ENCODE measurements around the gene CDH4. TPM values are rescaled to one million over a fixed set of nuclear protein-coding genes. Genes with fewer than 3 reads are reported as not detected.

CDH4 gene
- polyA plus RNA-seq, 4 donors: 0.09 to 4.1 (median 0.25) TPM

DNA sequence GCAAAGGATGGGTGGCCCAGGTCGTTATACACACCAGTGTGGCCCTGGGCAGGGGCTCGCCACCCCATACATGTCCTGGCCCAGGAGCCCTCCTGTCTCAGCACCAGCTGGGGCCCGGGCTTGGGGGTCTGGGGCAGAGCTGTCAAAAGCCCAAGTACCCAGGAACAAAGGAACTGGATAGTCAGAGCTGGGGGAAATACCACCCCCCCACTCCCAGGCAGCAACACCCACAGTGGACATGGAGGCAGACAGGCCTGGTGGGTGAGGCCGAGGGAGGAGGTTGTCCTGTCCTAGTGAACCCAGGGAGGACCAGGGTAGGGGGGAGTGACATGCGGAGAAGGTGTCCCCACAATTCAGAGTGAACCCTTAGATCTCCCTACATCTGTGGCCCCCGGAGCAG lies 406.5 kb downstream of the CDH4 start:
- no peak overlapping the region for H3K27ac ChIP-seq (ENCODE audit: low read depth in 1 of 3, low read length in 2 of 3)
- no peaks in the 10 kb centered on the region for H3K4me1 ChIP-seq (ENCODE audit: control insufficient read depth in 3 of 3, insufficient read depth in 2 of 3, low read depth in 1 of 3, low read length in 2 of 3)
- no peaks in the 10 kb centered on the region for H3K27me3 ChIP-seq (ENCODE audit: control insufficient read depth in 3 of 3, insufficient read depth in 3 of 3, low read length in 3 of 3)
- WGBS, 3 donors: 77 to 87% (median 78%) methylated on average over 6 of the region's 6 CpGs
- H3K4me3 ChIP-seq (ENCODE audit: low read depth in 1 of 3, low read length in 3 of 3): no peak overlapping the region
- DNase-seq (no peak), FAIRE-seq (no peak)
- H3K36me3 ChIP-seq (ENCODE audit: control insufficient read depth in 3 of 3, insufficient read depth in 2 of 3, low read depth in 1 of 3, low read length in 3 of 3): no peaks in the 10 kb centered on the region
- H3K9me3 ChIP-seq (ENCODE audit: control insufficient read depth in 2 of 2, insufficient read depth in 1 of 2, low read depth in 1 of 2, low read length in 1 of 2): no peaks in the 10 kb centered on the region

DNA sequence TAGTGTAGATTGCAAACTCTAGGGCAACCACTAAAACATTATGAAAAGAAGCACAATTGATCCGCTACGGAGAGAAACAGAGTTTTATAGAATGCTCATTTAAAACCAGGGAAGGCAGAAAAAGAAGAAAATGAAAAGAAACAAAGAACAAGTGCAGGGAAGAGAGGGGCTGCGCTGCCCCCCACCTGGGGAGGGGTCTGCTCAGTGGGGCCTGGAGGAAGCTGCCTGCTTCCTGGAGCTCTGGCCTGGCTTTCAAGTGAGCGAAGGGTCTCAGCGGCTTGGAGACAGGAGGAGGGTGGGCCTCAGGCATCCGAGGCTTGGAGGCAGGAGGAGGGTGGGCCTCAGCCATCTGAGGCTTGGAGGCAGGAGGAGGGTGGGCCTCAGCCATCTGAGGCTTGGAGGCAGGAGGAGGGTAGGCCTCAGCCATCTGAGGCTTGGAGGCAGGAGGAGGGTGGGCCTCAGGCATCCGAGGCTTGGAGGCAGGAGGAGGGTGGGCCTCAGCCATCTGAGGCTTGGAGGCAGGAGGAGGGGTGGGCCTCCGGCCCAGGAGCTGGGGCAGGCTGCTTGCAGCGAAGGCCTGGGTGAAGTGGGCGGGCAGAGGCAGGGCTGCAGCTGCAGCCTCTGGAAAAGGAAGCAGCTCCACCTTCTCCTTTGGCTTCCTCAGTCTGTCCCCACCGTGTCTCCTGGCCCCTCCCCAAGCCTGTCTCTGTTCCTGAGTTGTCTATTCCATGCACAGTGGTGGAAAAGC lies 407.4 kb downstream of the CDH4 start:
- H3K4me3 ChIP-seq (ENCODE audit: low read depth in 1 of 3, low read length in 3 of 3): no peak overlapping the region
- H3K4me1 ChIP-seq (ENCODE audit: control insufficient read depth in 3 of 3, insufficient read depth in 2 of 3, low read depth in 1 of 3, low read length in 2 of 3): no peaks in the 10 kb centered on the region
- WGBS, 3 donors: 41 to 61% (median 56%) methylated on average over 10 to 11 of the region's 11 CpGs
- DNase-seq: no peak
- H3K27me3 ChIP-seq (ENCODE audit: control insufficient read depth in 3 of 3, insufficient read depth in 3 of 3, low read length in 3 of 3): no peaks in the 10 kb centered on the region
- FAIRE-seq: no peak
- no peaks in the 10 kb centered on the region for H3K36me3 ChIP-seq (ENCODE audit: control insufficient read depth in 3 of 3, insufficient read depth in 2 of 3, low read depth in 1 of 3, low read length in 3 of 3)
- no peaks in the 10 kb centered on the region for H3K9me3 ChIP-seq (ENCODE audit: control insufficient read depth in 2 of 2, insufficient read depth in 1 of 2, low read depth in 1 of 2, low read length in 1 of 2)
- H3K27ac ChIP-seq (ENCODE audit: low read depth in 1 of 3, low read length in 2 of 3): no peak overlapping the region

DNA sequence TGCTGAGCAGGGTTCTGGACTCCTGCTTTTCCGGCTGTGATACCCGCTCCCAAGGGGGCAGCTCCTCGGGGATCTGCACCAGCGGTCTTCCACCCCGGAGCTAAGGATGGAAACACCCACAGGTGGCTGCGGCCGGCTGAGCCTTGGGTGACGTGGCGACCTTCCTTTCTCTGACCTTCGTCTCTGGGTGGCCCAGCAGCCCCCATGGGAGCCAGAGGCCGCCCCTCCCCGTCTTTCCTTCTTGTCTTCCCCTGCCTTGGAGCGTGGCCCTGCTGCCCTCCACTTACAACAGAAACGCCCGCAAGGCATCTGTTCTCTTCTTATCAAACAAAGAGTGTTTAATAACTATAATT lies 407.9 kb downstream of the CDH4 start:
- no peak overlapping the region for H3K4me3 ChIP-seq (ENCODE audit: low read depth in 1 of 3, low read length in 3 of 3)
- H3K36me3 ChIP-seq (ENCODE audit: control insufficient read depth in 3 of 3, insufficient read depth in 2 of 3, low read depth in 1 of 3, low read length in 3 of 3): no peaks in the 10 kb centered on the region
- no peaks in the 10 kb centered on the region for H3K4me1 ChIP-seq (ENCODE audit: control insufficient read depth in 3 of 3, insufficient read depth in 2 of 3, low read depth in 1 of 3, low read length in 2 of 3)
- DNase-seq (no peak), FAIRE-seq (no peak)
- no peaks in the 10 kb centered on the region for H3K27me3 ChIP-seq (ENCODE audit: control insufficient read depth in 3 of 3, insufficient read depth in 3 of 3, low read length in 3 of 3)
- 63 to 69% (median 63%) methylated on average over 15 of the region's 15 CpGs for WGBS, 3 donors
- H3K9me3 ChIP-seq (ENCODE audit: control insufficient read depth in 2 of 2, insufficient read depth in 1 of 2, low read depth in 1 of 2, low read length in 1 of 2): no peaks in the 10 kb centered on the region
- no peak overlapping the region for H3K27ac ChIP-seq (ENCODE audit: low read depth in 1 of 3, low read length in 2 of 3)

DNA sequence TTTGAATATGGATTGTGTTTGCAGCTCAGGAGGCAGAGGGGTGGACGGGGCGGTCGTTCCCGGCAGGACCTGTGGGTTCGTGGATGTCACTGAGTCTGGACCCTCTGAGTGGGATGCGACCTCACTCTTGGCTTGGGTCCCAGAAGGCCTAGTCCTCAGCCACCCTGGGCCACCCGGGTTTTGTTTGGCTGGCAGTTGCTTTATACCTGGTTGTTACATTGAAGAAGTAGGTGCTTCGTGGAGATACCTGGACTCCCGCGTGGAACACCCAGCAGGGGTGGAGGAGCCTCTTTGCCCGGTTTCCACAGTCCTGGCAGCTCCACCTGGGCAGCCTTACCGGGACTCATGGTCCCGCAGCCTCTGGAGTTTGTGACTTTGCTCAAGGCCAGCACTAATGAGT lies 408.5 kb downstream of the CDH4 start:
- WGBS, 3 donors: 61 to 82% (median 80%) methylated on average over 13 of the region's 13 CpGs
- no peak overlapping the region for H3K4me3 ChIP-seq (ENCODE audit: low read depth in 1 of 3, low read length in 3 of 3)
- no peaks in the 10 kb centered on the region for H3K27me3 ChIP-seq (ENCODE audit: control insufficient read depth in 3 of 3, insufficient read depth in 3 of 3, low read length in 3 of 3)
- no peaks in the 10 kb centered on the region for H3K9me3 ChIP-seq (ENCODE audit: control insufficient read depth in 2 of 2, insufficient read depth in 1 of 2, low read depth in 1 of 2, low read length in 1 of 2)
- FAIRE-seq (no peak), DNase-seq (no peak)
- no peaks in the 10 kb centered on the region for H3K4me1 ChIP-seq (ENCODE audit: control insufficient read depth in 3 of 3, insufficient read depth in 2 of 3, low read depth in 1 of 3, low read length in 2 of 3)
- H3K36me3 ChIP-seq (ENCODE audit: control insufficient read depth in 3 of 3, insufficient read depth in 2 of 3, low read depth in 1 of 3, low read length in 3 of 3): no peaks in the 10 kb centered on the region
- no peak overlapping the region for H3K27ac ChIP-seq (ENCODE audit: low read depth in 1 of 3, low read length in 2 of 3)

DNA sequence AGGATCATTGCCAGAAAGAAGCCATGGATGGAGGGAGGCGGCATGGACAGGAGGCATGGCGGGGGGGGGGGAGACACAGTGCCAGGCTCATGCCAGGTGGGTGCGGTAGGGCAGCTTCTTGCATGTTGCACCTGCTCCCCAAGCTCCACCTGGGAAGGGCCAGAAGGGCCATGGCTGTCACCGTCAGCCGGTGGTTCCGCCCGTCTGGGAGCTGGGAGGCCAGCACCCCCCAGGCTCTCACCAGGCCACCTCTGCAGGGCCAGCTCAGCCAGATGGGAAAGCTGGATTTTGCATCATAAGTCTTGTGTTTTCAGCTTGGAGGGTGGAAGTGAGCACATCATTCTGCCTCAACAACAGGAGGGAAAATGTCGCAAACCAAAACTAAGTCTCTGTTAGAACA lies 409.0 kb downstream of the CDH4 start:
- Histone ChIP-seq H3K27me3 (ENCODE audit: control insufficient read depth in 3 of 3, insufficient read depth in 3 of 3, low read length in 3 of 3) (no peaks in the 10 kb centered on the region), H3K27ac (ENCODE audit: low read depth in 1 of 3, low read length in 2 of 3) (no peak overlapping the region), H3K36me3 (ENCODE audit: control insufficient read depth in 3 of 3, insufficient read depth in 2 of 3, low read depth in 1 of 3, low read length in 3 of 3) (no peaks in the 10 kb centered on the region), H3K4me3 (ENCODE audit: low read depth in 1 of 3, low read length in 3 of 3) (no peak overlapping the region), H3K4me1 (ENCODE audit: control insufficient read depth in 3 of 3, insufficient read depth in 2 of 3, low read depth in 1 of 3, low read length in 2 of 3) (no peaks in the 10 kb centered on the region), H3K9me3 (ENCODE audit: control insufficient read depth in 2 of 2, insufficient read depth in 1 of 2, low read depth in 1 of 2, low read length in 1 of 2) (no peaks in the 10 kb centered on the region)
- 56 to 90% (median 82%) methylated on average over 6 to 8 of the region's 8 CpGs for whole genome bisulfite sequencing, 3 donors
- DNase-seq (no peak), FAIRE-seq (no peak)

DNA sequence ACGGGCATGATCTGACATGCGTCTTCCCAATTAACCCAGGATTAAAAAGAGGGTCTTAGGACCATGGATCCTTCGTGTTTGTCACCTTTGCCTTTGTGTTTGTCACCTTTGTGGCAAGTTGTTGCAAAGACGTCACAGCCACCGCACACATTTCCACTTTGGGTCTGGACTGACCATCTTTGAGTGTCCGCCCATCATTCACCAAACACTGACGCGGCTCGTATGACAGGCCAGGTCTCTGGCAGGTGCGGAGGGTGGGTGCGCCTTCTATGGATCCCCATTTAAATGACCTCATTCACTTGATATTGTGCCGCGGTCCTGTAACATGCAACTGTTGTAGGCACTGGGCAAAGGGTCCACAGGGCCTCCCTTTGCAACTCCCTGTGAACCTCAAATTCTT lies 409.5 kb downstream of the CDH4 start:
- Histone ChIP-seq H3K27me3 (ENCODE audit: control insufficient read depth in 3 of 3, insufficient read depth in 3 of 3, low read length in 3 of 3) (no peaks in the 10 kb centered on the region), H3K27ac (ENCODE audit: low read depth in 1 of 3, low read length in 2 of 3) (no peak overlapping the region), H3K9me3 (ENCODE audit: control insufficient read depth in 2 of 2, insufficient read depth in 1 of 2, low read depth in 1 of 2, low read length in 1 of 2) (no peaks in the 10 kb centered on the region), H3K4me3 (ENCODE audit: low read depth in 1 of 3, low read length in 3 of 3) (no peak overlapping the region), H3K4me1 (ENCODE audit: control insufficient read depth in 3 of 3, insufficient read depth in 2 of 3, low read depth in 1 of 3, low read length in 2 of 3) (no peaks in the 10 kb centered on the region), H3K36me3 (ENCODE audit: control insufficient read depth in 3 of 3, insufficient read depth in 2 of 3, low read depth in 1 of 3, low read length in 3 of 3) (no peaks in the 10 kb centered on the region)
- no peak for DNase-seq
- 83 to 90% (median 86%) methylated on average over 13 of the region's 13 CpGs for WGBS, 3 donors
- FAIRE-seq: no peak

DNA sequence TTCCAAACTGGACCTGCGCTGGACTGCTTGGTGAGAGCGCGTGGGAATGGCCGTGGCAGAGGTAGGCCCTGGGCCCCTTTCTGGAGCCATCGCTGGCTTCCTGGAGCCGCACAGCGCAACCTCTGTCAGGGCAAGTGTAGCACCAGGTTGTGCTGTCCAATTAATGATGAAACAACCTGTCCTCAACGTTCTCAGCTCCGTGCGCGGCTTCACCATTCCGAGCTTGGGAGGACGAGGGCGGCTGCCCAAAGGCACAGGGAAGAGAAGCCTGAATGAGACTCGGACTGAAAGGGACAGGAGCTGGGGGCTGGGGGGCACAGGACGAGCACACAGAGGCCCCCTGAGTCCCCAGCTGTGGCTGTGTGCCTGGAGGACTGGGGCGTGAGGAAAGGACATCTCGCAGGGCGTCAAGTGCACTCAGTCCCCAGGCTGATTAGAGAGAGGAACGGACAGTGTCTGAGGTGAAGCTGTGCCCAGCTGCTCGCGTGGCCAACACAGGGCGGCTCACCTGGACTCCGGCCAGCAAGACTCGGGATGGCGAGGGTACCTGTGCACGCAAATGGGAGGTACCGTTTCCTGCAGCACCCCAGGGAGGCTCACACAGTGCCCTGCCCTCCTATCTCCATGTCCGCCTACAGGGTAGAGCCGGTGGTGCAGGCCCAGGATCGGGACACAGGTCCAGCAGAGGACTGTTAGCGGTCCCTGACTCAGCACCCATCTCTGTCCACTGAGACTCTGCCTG lies 410.3 kb downstream of the CDH4 start:
- FAIRE-seq: no peak
- 72 to 81% (median 72%) methylated on average over 32 of the region's 32 CpGs for WGBS, 3 donors
- H3K36me3 ChIP-seq (ENCODE audit: control insufficient read depth in 3 of 3, insufficient read depth in 2 of 3, low read depth in 1 of 3, low read length in 3 of 3): no peaks in the 10 kb centered on the region
- DNase-seq: no peak
- H3K27ac ChIP-seq (ENCODE audit: low read depth in 1 of 3, low read length in 2 of 3): no peak overlapping the region
- H3K4me3 ChIP-seq (ENCODE audit: low read depth in 1 of 3, low read length in 3 of 3): no peak overlapping the region
- H3K27me3 ChIP-seq (ENCODE audit: control insufficient read depth in 3 of 3, insufficient read depth in 3 of 3, low read length in 3 of 3): no peaks in the 10 kb centered on the region
- H3K4me1 ChIP-seq (ENCODE audit: control insufficient read depth in 3 of 3, insufficient read depth in 2 of 3, low read depth in 1 of 3, low read length in 2 of 3): no peaks in the 10 kb centered on the region
- no peaks in the 10 kb centered on the region for H3K9me3 ChIP-seq (ENCODE audit: control insufficient read depth in 2 of 2, insufficient read depth in 1 of 2, low read depth in 1 of 2, low read length in 1 of 2)

DNA sequence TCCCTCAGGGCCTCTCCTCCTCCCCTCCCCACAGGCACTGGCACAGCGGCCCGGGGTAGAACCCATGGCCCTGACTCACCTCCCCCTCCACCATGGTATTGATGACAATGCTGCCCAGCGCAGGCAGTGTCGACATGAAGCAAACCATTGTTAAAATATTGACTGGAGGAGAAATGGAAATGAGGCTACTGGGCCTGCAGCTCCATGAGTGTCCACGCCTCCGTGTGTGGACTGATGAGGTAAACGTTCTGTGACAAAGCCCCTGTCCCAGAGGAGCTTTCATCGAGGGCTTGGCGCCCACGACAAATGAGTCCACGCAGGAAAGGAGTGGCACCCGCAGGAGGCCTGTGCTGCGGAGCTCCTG lies 410.9 kb downstream of the CDH4 start:
- no peaks in the 10 kb centered on the region for H3K4me1 ChIP-seq (ENCODE audit: control insufficient read depth in 3 of 3, insufficient read depth in 2 of 3, low read depth in 1 of 3, low read length in 2 of 3)
- no peak overlapping the region for H3K27ac ChIP-seq (ENCODE audit: low read depth in 1 of 3, low read length in 2 of 3)
- H3K9me3 ChIP-seq (ENCODE audit: control insufficient read depth in 2 of 2, insufficient read depth in 1 of 2, low read depth in 1 of 2, low read length in 1 of 2): no peaks in the 10 kb centered on the region
- DNase-seq (no peak), FAIRE-seq (no peak)
- WGBS, 3 donors: 73 to 80% (median 77%) methylated on average over 13 of the region's 13 CpGs
- no peaks in the 10 kb centered on the region for H3K36me3 ChIP-seq (ENCODE audit: control insufficient read depth in 3 of 3, insufficient read depth in 2 of 3, low read depth in 1 of 3, low read length in 3 of 3)
- no peaks in the 10 kb centered on the region for H3K27me3 ChIP-seq (ENCODE audit: control insufficient read depth in 3 of 3, insufficient read depth in 3 of 3, low read length in 3 of 3)
- no peak overlapping the region for H3K4me3 ChIP-seq (ENCODE audit: low read depth in 1 of 3, low read length in 3 of 3)
